GM13976 (cell line): ENCODE data around the gene ANGEL2.
A peak's percentile ranks its signal among the peaks of the same experiment; 100 is the strongest.

Experiments used
- DNase-seq: peaks from one replicate; pipeline ENCODE4 v3.0.0; 2012; ENCODE audit warnings: low spot score
- in situ Hi-C: fragments of 300-500 bp; cut with MboI; formaldehyde crosslinking; loops from one replicate; pipeline ENCODE4 v1.12.0; 2022; ENCODE audit warnings: low sequenced_read_pairs, mixed read lengths, inconsistent platforms; ENCODE audit not compliant: unreplicated experiment
- TF ChIP-seq, protein P1 (sequence below): IDR thresholded peaks from 2 replicates; pipeline ENCODE4 v1.5.1; 2012; ENCODE audit warnings: borderline replicate concordance, mild to moderate bottlenecking; ENCODE audit not compliant: insufficient read depth; ENCODE audit errors: extremely low read depth, missing control alignments, control extremely low read depth

ANGEL2 gene

GRCh38 chr1:213020016-213020415 is 4.3 kb upstream of the ANGEL2 start:
- TF ChIP-seq, protein P1, sequence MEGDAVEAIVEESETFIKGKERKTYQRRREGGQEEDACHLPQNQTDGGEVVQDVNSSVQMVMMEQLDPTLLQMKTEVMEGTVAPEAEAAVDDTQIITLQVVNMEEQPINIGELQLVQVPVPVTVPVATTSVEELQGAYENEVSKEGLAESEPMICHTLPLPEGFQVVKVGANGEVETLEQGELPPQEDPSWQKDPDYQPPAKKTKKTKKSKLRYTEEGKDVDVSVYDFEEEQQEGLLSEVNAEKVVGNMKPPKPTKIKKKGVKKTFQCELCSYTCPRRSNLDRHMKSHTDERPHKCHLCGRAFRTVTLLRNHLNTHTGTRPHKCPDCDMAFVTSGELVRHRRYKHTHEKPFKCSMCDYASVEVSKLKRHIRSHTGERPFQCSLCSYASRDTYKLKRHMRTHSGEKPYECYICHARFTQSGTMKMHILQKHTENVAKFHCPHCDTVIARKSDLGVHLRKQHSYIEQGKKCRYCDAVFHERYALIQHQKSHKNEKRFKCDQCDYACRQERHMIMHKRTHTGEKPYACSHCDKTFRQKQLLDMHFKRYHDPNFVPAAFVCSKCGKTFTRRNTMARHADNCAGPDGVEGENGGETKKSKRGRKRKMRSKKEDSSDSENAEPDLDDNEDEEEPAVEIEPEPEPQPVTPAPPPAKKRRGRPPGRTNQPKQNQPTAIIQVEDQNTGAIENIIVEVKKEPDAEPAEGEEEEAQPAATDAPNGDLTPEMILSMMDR, result no peak
- in situ Hi-C loops, result no loop called here
- no peak for DNase-seq

DNA sequence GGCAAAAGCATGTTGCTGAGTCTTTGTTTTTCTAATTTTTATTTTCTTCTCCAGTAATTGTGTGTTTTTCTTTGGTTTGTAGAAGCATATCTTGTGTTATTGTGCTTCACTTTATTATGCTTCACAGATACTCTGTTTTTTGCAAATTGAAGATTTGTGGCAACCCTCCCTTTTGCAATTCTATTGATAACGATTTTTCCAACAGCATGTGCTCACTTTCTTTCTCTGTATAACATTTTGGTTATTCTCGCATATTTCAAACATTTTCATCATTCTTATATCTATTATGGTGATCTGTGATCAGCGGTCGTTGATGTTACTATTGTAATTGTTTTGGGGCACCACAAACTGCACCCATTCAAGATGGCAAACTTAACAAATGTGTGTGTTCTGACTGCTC is 3.8 kb upstream of the ANGEL2 start:
- TF ChIP-seq, protein P1, result no peak
- no peak for DNase-seq
- in situ Hi-C loops, result no loop called here

GRCh38 chr1:213017447-213018273 is 2.0 kb upstream of the ANGEL2 start:
- no peak for DNase-seq
- in situ Hi-C loops, result no loop called here
- TF ChIP-seq, protein P1, result no peak

GRCh38 chr1:213014642-213015041 is 1.0 kb downstream of the ANGEL2 start:
- in situ Hi-C loops, result no loop called here
- TF ChIP-seq, protein P1, result no peak
- no peak for DNase-seq

- TF ChIP-seq, protein P1, result no peak
- in situ Hi-C loops, result no loop called here
- DNase-seq, result peak; percentile 37
These were observed 7.1 kb downstream of the ANGEL2 start for GRCh38 chr1:213008564-213008963.

DNA sequence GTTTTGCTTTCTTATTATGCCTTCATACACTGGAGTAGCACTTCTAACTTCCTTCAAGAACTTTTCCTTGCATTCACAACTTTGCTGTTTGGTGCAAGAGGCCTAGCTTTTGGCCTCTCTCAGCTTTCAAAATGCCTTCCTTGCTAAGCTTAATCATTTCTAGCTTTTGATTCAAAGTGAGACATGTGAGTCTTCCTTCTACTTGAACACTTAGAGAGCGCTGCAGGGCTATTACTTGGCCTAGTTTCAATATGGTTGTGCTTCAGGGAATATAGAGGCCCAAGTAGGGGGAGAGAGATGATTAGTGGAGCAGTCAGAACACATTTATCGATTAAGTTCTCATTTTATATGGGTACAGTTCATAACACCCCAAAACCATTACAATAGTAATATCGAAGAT is 12.4 kb downstream of the ANGEL2 start:
- TF ChIP-seq, protein P1, result no peak

More for the DNA sequence above, 12.4 kb downstream of the ANGEL2 start:
- no peak for DNase-seq
- in situ Hi-C loops, result no loop called here
